ENCODE measurements around the gene MRPL36.

DNA sequence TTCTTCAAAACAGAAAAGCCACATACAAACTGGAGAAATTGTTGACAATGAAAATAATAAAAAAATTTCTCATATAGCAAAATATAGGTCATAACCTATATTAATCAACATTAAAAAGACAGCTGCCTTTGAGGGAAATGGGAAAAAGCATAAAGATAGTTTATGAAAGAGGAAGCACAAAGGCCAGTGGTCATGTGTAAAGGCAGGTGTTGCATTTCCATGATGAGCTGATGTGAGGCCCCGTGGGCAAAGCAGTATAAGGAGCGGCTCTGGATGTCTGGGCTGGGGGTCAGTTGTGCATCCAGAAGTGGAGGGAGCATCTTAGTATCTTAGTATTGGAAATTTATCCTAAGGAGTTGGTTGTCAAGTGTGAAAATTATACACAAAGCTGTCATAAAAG, 19.8 kb upstream of the MRPL36 start:
- TF ChIP-seq POLR2AphosphoS5 (IDR thresholded peaks at IDR 0.05): no peak
- TF ChIP-seq, protein P1, sequence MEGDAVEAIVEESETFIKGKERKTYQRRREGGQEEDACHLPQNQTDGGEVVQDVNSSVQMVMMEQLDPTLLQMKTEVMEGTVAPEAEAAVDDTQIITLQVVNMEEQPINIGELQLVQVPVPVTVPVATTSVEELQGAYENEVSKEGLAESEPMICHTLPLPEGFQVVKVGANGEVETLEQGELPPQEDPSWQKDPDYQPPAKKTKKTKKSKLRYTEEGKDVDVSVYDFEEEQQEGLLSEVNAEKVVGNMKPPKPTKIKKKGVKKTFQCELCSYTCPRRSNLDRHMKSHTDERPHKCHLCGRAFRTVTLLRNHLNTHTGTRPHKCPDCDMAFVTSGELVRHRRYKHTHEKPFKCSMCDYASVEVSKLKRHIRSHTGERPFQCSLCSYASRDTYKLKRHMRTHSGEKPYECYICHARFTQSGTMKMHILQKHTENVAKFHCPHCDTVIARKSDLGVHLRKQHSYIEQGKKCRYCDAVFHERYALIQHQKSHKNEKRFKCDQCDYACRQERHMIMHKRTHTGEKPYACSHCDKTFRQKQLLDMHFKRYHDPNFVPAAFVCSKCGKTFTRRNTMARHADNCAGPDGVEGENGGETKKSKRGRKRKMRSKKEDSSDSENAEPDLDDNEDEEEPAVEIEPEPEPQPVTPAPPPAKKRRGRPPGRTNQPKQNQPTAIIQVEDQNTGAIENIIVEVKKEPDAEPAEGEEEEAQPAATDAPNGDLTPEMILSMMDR (IDR thresholded peaks at IDR 0.05): no peak
- no peak for TF ChIP-seq EP300 (IDR thresholded peaks at IDR 0.05)
- TF ChIP-seq POLR2A (IDR thresholded peaks at IDR 0.05): no peak
